Body of pancreas (tissue), 4 donors: ENCODE measurements around the gene SMARCA4. TPM values are rescaled to one million over a fixed set of nuclear protein-coding genes. Genes with fewer than 3 reads are reported as not detected.
A peak's percentile ranks its signal among the peaks of the same experiment; 100 is the strongest.

Experiments used
- ATAC-seq: fragments of 150-250 bp; one replicate; pipeline ENCODE4 v1.9.1; 2016
- DNase-seq, 4 donors: peaks; one replicate each; pipeline ENCODE4 v3.0.0-alpha.2; 2019
- H3K27ac ChIP-seq, 4 donors: fragments of 200-600 bp; sonication (generic); 1 replicate in 3 of 4; 2 replicates in 1 of 4; pipeline versions ENCODE4 v1.5.1 to v1.6.1; 2016 to 2019; ENCODE audit warnings: mild to moderate bottlenecking in 1 of 4, mixed read lengths in 1 of 4, moderate library complexity in 1 of 4
- H3K27me3 ChIP-seq, 2 donors: fragments of 200-600 bp; sonication (generic); one replicate each; pipeline ENCODE4 v1.6.0; 2016; ENCODE audit warnings: mild to moderate bottlenecking in 1 of 2
- H3K36me3 ChIP-seq, 2 donors: fragments of 200-600 bp; sonication (generic); replicated peaks in 1 of 2; 2 replicates each; pipeline ENCODE4 v1.5.1; 2016; ENCODE audit warnings: low read depth in 2 of 2; ENCODE audit not compliant: insufficient read depth in 1 of 2
- H3K4me1 ChIP-seq: fragments of 200-600 bp; sonication (generic); one replicate; pipeline ENCODE4 v1.6.0; 2016
- H3K4me3 ChIP-seq, 2 donors: fragments of 200-600 bp; sonication (generic); 1 replicate in 1 of 2; 2 replicates in 1 of 2; pipeline ENCODE4 v1.5.1; 2016 to 2019
- H3K9me3 ChIP-seq, 3 donors: fragments of 200-600 bp; sonication (generic); 1 replicate in 2 of 3; 2 replicates in 1 of 3; pipeline ENCODE4 v1.5.1; 2016
- CTCF ChIP-seq, 7 experiments: fragments of 450-650 bp in 4 of 7; fragments of 200-600 bp in 3 of 7; sonication (generic) in 3 of 7; IDR thresholded peaks; one replicate each; pipeline ENCODE4 v1.5.1; 2016 to 2019; ENCODE audit warnings: antibody characterized with exemption in 7 of 7
- POLR2A ChIP-seq, 3 donors: fragments of 450-650 bp; IDR thresholded peaks; one replicate each; pipeline ENCODE4 v1.6.1; 2016; ENCODE audit warnings: antibody characterized with exemption in 3 of 3, mild to moderate bottlenecking in 2 of 3
- WGBS, 2 donors: methylation state at CpG; one replicate each; pipeline ENCODE4 v1.1.5; 2017; 5-methylcytosine and 5-hydroxymethylcytosine counted together
- intact Hi-C: fragments of 100-400 bp; cut with DNase I; formaldehyde crosslinking; loops from one replicate; pipeline ENCODE4 v1.15.1; 2023
- small RNA-seq: library from RNA; depleted of rRNA; stranded (forward); fragments of <200 nt; gene quantifications from one replicate; pipeline ENCODE3, GENCODE V24; 2016
- total RNA-seq, 2 donors: library from RNA; depleted of rRNA; stranded (reverse); fragments of >200 nt; gene quantifications; one replicate each; pipeline ENCODE4 v1.1.0, GENCODE V29; 2016

SMARCA4 gene
- total RNA-seq, 2 donors from 2014 or later = 56.3 to 120 TPM

DNA sequence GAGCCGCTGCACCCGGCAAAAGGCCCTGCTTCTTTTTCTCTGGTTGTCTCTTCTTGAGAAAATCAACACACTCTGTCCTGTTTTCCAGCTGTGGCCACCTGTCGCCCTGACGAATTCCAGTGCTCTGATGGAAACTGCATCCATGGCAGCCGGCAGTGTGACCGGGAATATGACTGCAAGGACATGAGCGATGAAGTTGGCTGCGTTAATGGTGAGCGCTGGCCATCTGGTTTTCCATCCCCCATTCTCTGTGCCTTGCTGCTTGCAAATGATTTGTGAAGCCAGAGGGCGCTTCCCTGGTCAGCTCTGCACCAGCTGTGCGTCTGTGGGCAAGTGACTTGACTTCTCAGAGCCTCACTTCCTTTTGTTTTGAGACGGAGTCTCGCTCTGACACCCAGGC lies 145.6 kb downstream of the SMARCA4 start:
- Histone ChIP-seq H3K27me3 (no peaks in the 10 kb centered on the region), H3K9me3 (no peaks in the 10 kb centered on the region), H3K4me3 (no peak overlapping the region), H3K27ac (no peak overlapping the region), H3K36me3 (peaks cover 37 to 64% of the 10 kb centered on the region in 2 donors), H3K4me1 (no peaks in the 10 kb centered on the region)
- intact Hi-C loops = loop anchor here (10.0 kb wide), 1 partner anchor 172 kb away; no protein-coding TSS in a partner anchor
- TF ChIP-seq CTCF (IDR thresholded peaks at IDR 0.05) = no peak
- no peak for TF ChIP-seq POLR2A (IDR thresholded peaks at IDR 0.05)
- WGBS, 2 donors = 84 to 90% methylated on average over 11 to 13 of the region's 13 CpGs
- ATAC-seq = no peak
- peak in 1 of 4 donors; percentile 33 for DNase-seq

- TF ChIP-seq POLR2A (IDR thresholded peaks at IDR 0.05) (no peak), CTCF (IDR thresholded peaks at IDR 0.05) (no peak)
- WGBS, 2 donors = 86 to 98% methylated on average over 6 of the region's 6 CpGs
- H3K27ac ChIP-seq = no peak overlapping the region
- peaks cover 41 to 62% of the 10 kb centered on the region in 2 donors for H3K36me3 ChIP-seq
- no peak for DNase-seq
- ATAC-seq = no peak
- no peak overlapping the region for H3K4me3 ChIP-seq
- H3K4me1 ChIP-seq = no peaks in the 10 kb centered on the region
- no peaks in the 10 kb centered on the region for H3K27me3 ChIP-seq
- intact Hi-C loops = loop anchor here (10.0 kb wide), 1 partner anchor 174 kb away; no protein-coding TSS in a partner anchor
- H3K9me3 ChIP-seq = no peaks in the 10 kb centered on the region
Observed at GRCh38 chr19:11108746-11109145, 147.9 kb downstream of the SMARCA4 start.

DNA sequence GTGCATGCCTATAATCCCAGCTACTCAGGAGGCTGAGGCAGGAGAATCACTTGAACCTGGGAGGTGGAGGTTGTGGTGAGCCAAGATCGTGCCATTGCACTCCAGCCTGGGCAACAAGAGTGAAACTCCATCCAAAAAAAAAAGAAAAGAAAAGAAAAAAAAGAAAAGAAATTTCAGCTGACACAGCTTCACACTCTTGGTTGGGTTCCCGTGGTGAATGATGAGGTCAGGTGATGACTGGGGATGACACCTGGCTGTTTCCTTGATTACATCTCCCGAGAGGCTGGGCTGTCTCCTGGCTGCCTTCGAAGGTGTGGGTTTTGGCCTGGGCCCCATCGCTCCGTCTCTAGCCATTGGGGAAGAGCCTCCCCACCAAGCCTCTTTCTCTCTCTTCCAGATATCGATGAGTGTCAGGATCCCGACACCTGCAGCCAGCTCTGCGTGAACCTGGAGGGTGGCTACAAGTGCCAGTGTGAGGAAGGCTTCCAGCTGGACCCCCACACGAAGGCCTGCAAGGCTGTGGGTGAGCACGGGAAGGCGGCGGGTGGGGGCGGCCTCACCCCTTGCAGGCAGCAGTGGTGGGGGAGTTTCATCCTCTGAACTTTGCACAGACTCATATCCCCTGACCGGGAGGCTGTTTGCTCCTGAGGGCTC lies 150.4 kb downstream of the SMARCA4 start:
- intact Hi-C loops = no loop called here
- Histone ChIP-seq H3K36me3 (peaks cover 39 to 68% of the 10 kb centered on the region in 2 donors), H3K27ac (no peak overlapping the region), H3K27me3 (no peaks in the 10 kb centered on the region), H3K9me3 (no peaks in the 10 kb centered on the region), H3K4me1 (no peaks in the 10 kb centered on the region), H3K4me3 (no peak overlapping the region)
- TF ChIP-seq POLR2A (IDR thresholded peaks at IDR 0.05) = no peak
- no peak for TF ChIP-seq CTCF (IDR thresholded peaks at IDR 0.05)
- 90 to 91% methylated on average over 14 to 15 of the region's 15 CpGs for WGBS, 2 donors
- DNase-seq (no peak), ATAC-seq (no peak)

GRCh38 chr19:11111771-11112144 lies 150.9 kb downstream of the SMARCA4 start:
- Histone ChIP-seq H3K9me3 (no peaks in the 10 kb centered on the region), H3K4me3 (no peak overlapping the region), H3K27ac (no peak overlapping the region), H3K4me1 (no peaks in the 10 kb centered on the region), H3K27me3 (no peaks in the 10 kb centered on the region), H3K36me3 (peaks cover 39 to 69% of the 10 kb centered on the region in 2 donors)
- intact Hi-C loops = no loop called here
- TF ChIP-seq CTCF (IDR thresholded peaks at IDR 0.05) (no peak), POLR2A (IDR thresholded peaks at IDR 0.05) (no peak)
- peak in 1 of 4 donors; percentile 18 for DNase-seq
- WGBS, 2 donors = 80 to 84% methylated on average over 7 of the region's 8 CpGs
- no peak for ATAC-seq

Small RNA genes lying within 50 kb of the gene (small RNA-seq; reads per million reads assigned to genes)
- gene RF02271 (not detected), gene RN7SL192P (not detected)

Other genes starting within 250 kb of the SMARCA4 start
- gene DNM2, start 243.0 kb upstream of the SMARCA4 start, total RNA-seq = 100 to 1,000 TPM in 1 of 2 donors, 10 to 100 TPM in 1; 98.6 to 158 TPM
- 10 to 100 TPM; 14.5 to 34.6 TPM for gene TMED1, start 124.8 kb upstream of the SMARCA4 start, total RNA-seq
- gene C19orf38, start 112.6 kb upstream of the SMARCA4 start, total RNA-seq = under 1 TPM in 1 of 2 donors, not detected in 1; 0.52 TPM
- gene CARM1, start 89.5 kb upstream of the SMARCA4 start, total RNA-seq = 10 to 100 TPM in 1 of 2 donors, 1 to 10 TPM in 1; 6.3 to 11.7 TPM
- 10 to 100 TPM; 52.7 to 55.3 TPM for gene YIPF2, start 32.4 kb upstream of the SMARCA4 start, total RNA-seq
- gene TIMM29, start 32.2 kb upstream of the SMARCA4 start, total RNA-seq = 10 to 100 TPM; 26.5 to 34.6 TPM
- gene LDLR, start 128.4 kb downstream of the SMARCA4 start, total RNA-seq = 100 to 1,000 TPM in 1 of 2 donors, 10 to 100 TPM in 1; 18.9 to 105 TPM
- 1 to 10 TPM; 1.8 to 6.9 TPM for gene SPC24, start 194.8 kb downstream of the SMARCA4 start, total RNA-seq
- 100 to 1,000 TPM; 133 to 165 TPM for gene KANK2, start 236.5 kb downstream of the SMARCA4 start, total RNA-seq